Measurements from ENCODE around the gene SLAMF6. TPM values are rescaled to one million over a fixed set of nuclear protein-coding genes. Genes with fewer than 3 reads are reported as not detected.

SLAMF6 gene
- total and polyA plus RNA-seq, 11 donors: 0.09 to 3.8 (median 0.30) TPM

GRCh38 chr1:160544647-160545046 lies 21.6 kb upstream of the SLAMF6 start:
- no peak overlapping the region for H3K4me3 ChIP-seq
- DNase-seq (no peak), ATAC-seq (no peak)
- H3K27me3 ChIP-seq: no peaks in the 10 kb centered on the region
- H3K4me1 ChIP-seq: peaks cover 0 to 79% (median under 1%) of the 10 kb centered on the region in 12 donors
- H3K9me3 ChIP-seq: no peaks in the 10 kb centered on the region
- intact Hi-C loops (cut with DNase I): no loop called here
- TF ChIP-seq POLR2A (IDR thresholded peaks at IDR 0.05): no peak
- TF ChIP-seq CTCF (IDR thresholded peaks at IDR 0.05): peak in 5 of 12 donors; percentile 10 to 48 (median 22)
- H3K36me3 ChIP-seq: peaks cover 0 to 12% (median 0%) of the 10 kb centered on the region in 9 donors
- H3K27ac ChIP-seq: no peak overlapping the region
- WGBS, 4 donors: 84 to 96% (median 92%) methylated on average over 1 of the region's 1 CpG

GRCh38 chr1:160542303-160542945 lies 19.4 kb upstream of the SLAMF6 start:
- Histone ChIP-seq H3K27ac (peak overlapping the region in 1 of 12 donors; percentile 83), H3K4me1 (peaks cover 0 to 64% (median 3%) of the 10 kb centered on the region in 12 donors), H3K9me3 (no peaks in the 10 kb centered on the region), H3K4me3 (no peak overlapping the region), H3K36me3 (peaks cover 0 to 5% (median 0%) of the 10 kb centered on the region in 9 donors), H3K27me3 (no peaks in the 10 kb centered on the region)
- TF ChIP-seq POLR2A (IDR thresholded peaks at IDR 0.05) (no peak), CTCF (IDR thresholded peaks at IDR 0.05) (no peak)
- WGBS, 4 donors: 2 to 39% (median 38%) methylated on average over 2 of the region's 2 CpGs
- DNase-seq (no peak), ATAC-seq (no peak)
- intact Hi-C loops (cut with DNase I): no loop called here

GRCh38 chr1:160541622-160542302 lies 18.7 kb upstream of the SLAMF6 start:
- ATAC-seq (no peak), DNase-seq (no peak)
- H3K27me3 ChIP-seq: no peaks in the 10 kb centered on the region
- intact Hi-C loops (cut with DNase I): no loop called here
- peaks cover 0 to 57% (median 3%) of the 10 kb centered on the region in 12 donors for H3K4me1 ChIP-seq
- peaks cover 0 to 5% (median 0%) of the 10 kb centered on the region in 9 donors for H3K36me3 ChIP-seq
- peak overlapping the region in 1 of 12 donors; percentile 83 for H3K27ac ChIP-seq
- TF ChIP-seq POLR2A (IDR thresholded peaks at IDR 0.05) (no peak), CTCF (IDR thresholded peaks at IDR 0.05) (no peak)
- peaks cover 0 to under 1% (median 0%) of the 10 kb centered on the region in 12 donors for H3K9me3 ChIP-seq
- H3K4me3 ChIP-seq: no peak overlapping the region
- 41 to 63% (median 51%) methylated on average over 1 of the region's 1 CpG for WGBS, 4 donors

GRCh38 chr1:160540859-160541233 lies 17.8 kb upstream of the SLAMF6 start:
- TF ChIP-seq CTCF (IDR thresholded peaks at IDR 0.05): no peak
- no peak for TF ChIP-seq POLR2A (IDR thresholded peaks at IDR 0.05)
- H3K27me3 ChIP-seq: no peaks in the 10 kb centered on the region
- peak overlapping the region in 1 of 12 donors; percentile 83 for H3K27ac ChIP-seq
- DNase-seq: no peak
- no peak overlapping the region for H3K4me3 ChIP-seq
- H3K36me3 ChIP-seq: no peaks in the 10 kb centered on the region
- peaks cover 0 to 48% (median 3%) of the 10 kb centered on the region in 12 donors for H3K4me1 ChIP-seq
- peaks cover 0 to 9% (median 0%) of the 10 kb centered on the region in 12 donors for H3K9me3 ChIP-seq
- ATAC-seq: no peak
- intact Hi-C loops (cut with DNase I): no loop called here
